Cortex of kidney (tissue), 1 donor: ENCODE results near the gene TMTC2.

Experiments used
- DNase-seq: peaks from one replicate; lab custom pipeline; 2025; lab: John Stamatoyannopoulos, UW

TMTC2 gene

GRCh38 chr12:83136411-83136810 lies 449.7 kb downstream of the TMTC2 start:
- DNase-seq, result no peak

- no peak for DNase-seq
Measured at GRCh38 chr12:83140135-83140534, 453.4 kb downstream of the TMTC2 start.

GRCh38 chr12:83141460-83141994 lies 454.8 kb downstream of the TMTC2 start:
- DNase-seq, result no peak

- no peak for DNase-seq
Measured at GRCh38 chr12:83142914-83143313, 456.2 kb downstream of the TMTC2 start.

- no peak for DNase-seq
Measured at GRCh38 chr12:83143950-83144349, 457.2 kb downstream of the TMTC2 start.

- DNase-seq, result no peak
Measured at GRCh38 chr12:83145325-83145840, 458.7 kb downstream of the TMTC2 start.

- DNase-seq, result no peak
Measured at GRCh38 chr12:83147341-83147740, 460.6 kb downstream of the TMTC2 start.

- no peak for DNase-seq
Measured at GRCh38 chr12:83149987-83150386, 463.3 kb downstream of the TMTC2 start.

- no peak for DNase-seq
Measured at GRCh38 chr12:83150465-83151189, 463.9 kb downstream of the TMTC2 start.

GRCh38 chr12:83153177-83153576 lies 466.5 kb downstream of the TMTC2 start:
- DNase-seq, result no peak

- DNase-seq, result no peak
Measured at GRCh38 chr12:83156815-83157214, 470.1 kb downstream of the TMTC2 start.

GRCh38 chr12:83157604-83158003 lies 470.9 kb downstream of the TMTC2 start:
- DNase-seq, result no peak

- no peak for DNase-seq
Measured at GRCh38 chr12:83158613-83159207, 472.0 kb downstream of the TMTC2 start.

GRCh38 chr12:83161456-83161855 lies 474.8 kb downstream of the TMTC2 start:
- no peak for DNase-seq

GRCh38 chr12:83168751-83169150 lies 482.0 kb downstream of the TMTC2 start:
- DNase-seq, result no peak

GRCh38 chr12:83172441-83172840 lies 485.7 kb downstream of the TMTC2 start:
- DNase-seq, result no peak

- no peak for DNase-seq
Measured at GRCh38 chr12:83172866-83173649, 486.4 kb downstream of the TMTC2 start.

- DNase-seq, result no peak
Measured at GRCh38 chr12:83179999-83180398, 493.3 kb downstream of the TMTC2 start.

GRCh38 chr12:83181074-83181473 lies 494.4 kb downstream of the TMTC2 start:
- DNase-seq, result no peak

- DNase-seq, result no peak
Measured at GRCh38 chr12:83183132-83183531, 496.4 kb downstream of the TMTC2 start.
